Ramos (cell line): ENCODE data around the gene TBX21.

Source experiments
- in situ Hi-C: fragments of 300-500 bp; cut with MboI; formaldehyde crosslinking; loops from one replicate; pipeline ENCODE4 v1.14.3; 2022; ENCODE audit warnings: low sequenced_read_pairs; ENCODE audit not compliant: unreplicated experiment

TBX21 gene

GRCh38 chr17:47733047-47733673, at the start of gene TBX21:
TSS of gene TBX21 (plus strand) at chr17:47733236. CDS start at chr17:47733455, 219 bp downstream.
- in situ Hi-C loops, result no loop called here

DNA sequence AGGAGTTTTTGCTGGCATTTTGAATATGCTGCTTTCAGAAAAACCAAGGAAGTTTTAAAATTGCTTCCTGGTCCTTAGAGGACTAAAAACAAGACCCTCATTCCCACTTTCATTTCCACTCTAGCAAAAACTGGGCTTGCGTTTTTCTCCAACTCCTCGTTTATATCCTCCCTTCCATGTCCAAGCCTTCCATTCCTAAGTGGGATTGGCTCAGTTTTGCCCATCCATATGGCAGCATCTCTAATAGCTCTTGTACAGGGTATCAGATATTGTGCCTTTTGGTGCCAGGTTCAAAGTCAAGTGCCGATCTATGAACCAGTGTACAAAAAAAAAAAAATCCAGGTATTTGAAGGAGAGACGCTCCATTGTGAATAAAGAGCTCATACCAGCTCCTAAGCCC, 49.0 kb upstream of the TBX21 start:
- in situ Hi-C loops, result no loop called here

GRCh38 chr17:47684535-47685193, 48.4 kb upstream of the TBX21 start:
- in situ Hi-C loops, result no loop called here

- in situ Hi-C loops, result no loop called here
Measured at GRCh38 chr17:47685556-47686275, 47.3 kb upstream of the TBX21 start.

DNA sequence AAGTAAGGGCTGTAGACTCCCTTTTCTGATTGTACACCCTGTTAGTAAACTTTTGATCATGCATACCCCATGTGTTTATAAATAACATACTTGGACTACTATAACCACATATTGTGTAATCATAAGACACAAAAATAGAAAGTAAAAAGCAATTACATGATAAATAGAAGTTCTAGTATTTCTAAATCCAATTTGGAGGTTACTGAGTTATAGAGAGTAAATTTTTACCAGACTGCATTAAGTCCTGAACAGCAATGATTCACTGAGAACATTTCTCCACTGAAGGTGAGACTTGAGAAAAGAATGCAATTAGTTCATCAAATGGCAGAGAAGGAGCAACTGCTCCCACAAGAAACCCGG, 46.8 kb upstream of the TBX21 start:
- in situ Hi-C loops, result no loop called here

- in situ Hi-C loops, result no loop called here
Measured at GRCh38 chr17:47686664-47687327, 46.2 kb upstream of the TBX21 start.

DNA sequence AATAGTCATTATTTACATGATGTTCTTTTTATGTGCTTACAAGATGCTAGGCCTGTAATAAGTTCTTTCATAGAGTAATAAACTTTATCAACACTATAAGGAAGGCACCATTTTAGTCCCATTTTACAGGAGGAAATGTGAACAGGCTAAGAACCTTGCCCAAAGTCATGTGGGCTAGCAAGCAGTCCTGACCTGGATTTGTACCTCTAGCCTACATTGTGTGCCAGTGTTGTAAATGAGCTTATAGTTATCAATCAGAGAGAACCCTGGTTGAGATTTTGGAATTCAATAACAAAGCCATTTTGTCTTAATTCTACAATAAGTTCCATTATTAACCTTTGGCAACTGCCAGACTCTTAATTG, 45.7 kb upstream of the TBX21 start:
- in situ Hi-C loops, result no loop called here

- in situ Hi-C loops, result no loop called here
Measured at GRCh38 chr17:47687748-47688147, 45.3 kb upstream of the TBX21 start.

DNA sequence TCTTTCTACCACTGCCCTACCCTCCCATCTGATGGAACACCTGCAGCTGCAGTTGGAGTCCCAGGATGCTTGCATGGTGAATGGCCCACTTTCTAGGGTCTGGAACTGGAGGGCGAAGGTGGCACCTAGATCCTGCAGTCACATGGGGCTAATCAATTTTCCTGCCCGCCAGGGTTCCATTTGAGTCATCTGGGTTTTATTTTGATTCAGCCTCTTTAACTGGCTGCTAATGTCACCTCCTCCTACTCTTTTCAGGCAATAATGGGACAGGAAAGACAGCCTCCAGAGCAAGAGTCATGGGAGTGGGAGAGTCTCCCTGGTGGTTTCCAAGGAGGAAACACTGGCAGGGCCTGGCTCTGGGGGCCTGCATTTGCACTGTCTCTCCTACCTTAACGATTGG, 42.9 kb upstream of the TBX21 start:
- in situ Hi-C loops, result no loop called here

DNA sequence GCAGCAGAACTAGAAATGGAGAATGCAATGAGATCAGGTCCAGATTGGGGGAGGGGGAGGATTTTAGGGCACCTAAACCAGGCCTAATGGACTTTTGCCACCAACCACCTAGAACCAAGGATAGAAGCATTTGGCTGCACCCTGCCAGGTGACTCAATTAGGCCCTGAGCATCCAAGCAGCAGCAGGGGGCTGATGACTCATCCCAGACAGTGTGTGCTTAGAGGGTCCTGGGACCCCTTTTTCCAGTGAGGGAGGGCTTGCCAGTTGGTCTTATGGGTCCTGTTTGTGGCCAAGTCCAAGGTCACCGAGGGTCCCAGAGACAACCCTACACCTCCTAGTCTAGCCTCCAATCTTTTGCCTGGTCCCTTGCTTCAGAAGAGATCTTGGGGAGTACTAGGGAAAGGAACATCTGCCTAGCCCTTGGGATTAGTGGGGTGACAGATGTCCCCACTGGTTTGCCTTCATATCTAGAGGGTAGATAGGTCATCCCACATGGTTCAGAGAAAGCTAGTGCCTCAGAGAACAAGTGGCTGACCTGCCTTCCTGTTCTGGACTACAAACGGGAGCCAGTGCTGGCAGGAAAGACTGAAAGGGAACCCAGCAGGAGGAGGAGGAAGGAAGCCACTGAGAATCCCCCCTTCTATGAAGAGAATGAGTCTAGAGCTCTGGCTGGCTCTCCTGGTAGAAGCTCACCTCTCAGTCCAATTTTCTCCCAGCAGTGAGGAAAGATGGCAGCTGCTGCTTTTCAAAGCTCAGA, 40.7 kb upstream of the TBX21 start:
- in situ Hi-C loops, result no loop called here

GRCh38 chr17:47692895-47693730, 39.9 kb upstream of the TBX21 start:
- in situ Hi-C loops, result no loop called here

- in situ Hi-C loops, result no loop called here
Measured at GRCh38 chr17:47693731-47694580, 39.1 kb upstream of the TBX21 start, which contains the start of gene TBKBP1. TSS of gene TBKBP1 (plus strand) at chr17:47694161. CDS start at chr17:47696113, 1,952 bp downstream.

DNA sequence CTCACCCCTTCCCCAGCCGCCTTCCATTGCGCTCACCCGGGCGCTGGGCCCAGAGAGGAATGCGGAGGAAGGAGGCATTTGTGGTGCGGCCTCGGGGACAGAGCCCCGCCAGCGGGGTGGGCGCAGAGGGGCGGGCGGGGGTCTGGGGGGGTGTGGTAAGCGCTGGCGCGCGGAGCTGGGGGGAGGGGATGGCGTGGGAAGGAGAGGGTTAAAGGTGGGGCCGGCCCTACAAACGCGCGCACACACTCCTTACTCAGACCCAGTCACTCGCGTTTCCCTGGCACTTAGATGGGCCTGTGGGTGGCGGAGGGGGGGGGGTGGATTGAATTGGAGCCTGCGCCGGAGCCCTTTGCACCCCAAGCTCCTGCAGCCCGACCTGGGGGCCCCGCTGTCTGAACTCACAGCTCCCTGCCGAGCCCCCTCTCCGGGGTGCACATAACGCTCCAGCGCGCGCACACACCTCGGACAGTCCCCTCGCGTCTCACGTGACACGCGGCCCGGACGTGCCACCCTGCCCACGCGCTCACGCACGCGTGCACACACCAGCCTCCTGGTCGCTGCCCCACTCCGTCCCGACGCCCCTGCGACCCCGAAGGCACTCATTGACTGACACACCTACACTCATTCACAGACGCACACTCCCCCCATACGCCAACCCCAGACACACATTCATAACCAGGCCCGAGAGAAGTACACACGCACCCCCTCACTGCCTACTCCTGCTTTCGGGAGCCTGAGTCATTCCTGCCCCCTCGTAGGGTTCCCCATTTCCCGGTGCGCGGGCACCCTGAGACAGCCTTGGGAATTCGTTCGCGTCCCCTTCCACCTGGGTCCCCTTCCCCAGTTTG, 38.2 kb upstream of the TBX21 start:
- in situ Hi-C loops, result no loop called here

DNA sequence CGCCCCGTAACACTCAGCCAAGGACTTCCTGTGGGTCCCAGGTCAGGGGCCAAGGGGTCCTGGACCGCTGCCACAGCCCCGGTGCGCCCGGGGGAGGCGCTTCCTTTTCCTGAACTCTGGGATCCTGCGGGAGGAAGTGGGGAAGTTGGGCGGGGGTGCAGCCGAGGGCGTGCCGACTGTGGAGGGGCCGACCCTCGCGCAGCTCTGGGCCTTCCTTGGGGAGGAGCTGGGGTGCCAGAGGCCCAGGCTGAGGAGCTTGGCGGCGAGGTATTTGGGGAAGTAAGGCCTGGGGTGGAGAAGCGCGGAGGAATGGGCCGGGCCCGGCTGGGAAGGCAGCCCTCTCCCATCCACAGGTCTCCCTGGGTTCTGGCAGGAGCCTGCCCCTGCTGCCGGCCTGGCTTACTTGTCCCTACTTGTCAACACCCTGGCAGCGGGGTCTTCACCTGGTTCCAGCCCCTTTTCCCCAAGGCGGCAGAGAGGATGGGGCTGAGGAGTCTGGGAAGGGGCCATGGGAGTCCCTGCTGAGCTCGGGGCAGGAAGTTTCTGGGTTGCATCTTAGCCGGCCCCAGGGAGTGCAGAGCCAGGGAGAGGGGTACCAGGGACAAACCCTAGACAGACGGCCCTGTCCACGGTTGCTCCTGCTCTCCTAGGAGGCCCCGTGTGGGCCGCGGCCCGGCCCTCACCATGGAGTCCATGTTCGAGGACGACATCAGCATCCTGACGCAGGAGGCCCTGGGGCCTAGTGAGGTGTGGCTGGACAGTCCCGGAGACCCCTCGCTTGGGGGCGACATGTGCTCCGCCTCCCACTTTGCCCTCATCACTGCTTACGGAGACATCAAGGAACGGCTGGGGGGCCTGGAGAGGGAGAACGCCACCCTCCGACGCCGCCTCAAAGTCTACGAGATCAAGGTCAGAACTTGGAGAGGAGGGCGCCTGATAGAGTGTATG, 37.3 kb upstream of the TBX21 start:
- in situ Hi-C loops, result no loop called here

GRCh38 chr17:47696717-47697642, 36.1 kb upstream of the TBX21 start:
- in situ Hi-C loops, result no loop called here
